Osteoblast (primary cell): Measurements from ENCODE around the gene ARMC12. TPM values are rescaled to one million over a fixed set of nuclear protein-coding genes. Genes with fewer than 3 reads are reported as not detected.
"Not testable (repeated sequence)": the region's sequence is repeated elsewhere in the genome, so short reads cannot be mapped to it uniquely, and the experiment has no call there.

Experiments
- DNase-seq: peaks from one replicate; pipeline ENCODE4 v3.0.0; 2011; ENCODE audit warnings: low spot score, mixed read lengths; ENCODE audit not compliant: insufficient read length; ENCODE audit errors: missing footprints
- H2AFZ ChIP-seq: 2 replicates; pipeline ENCODE4 v1.6.0; 2011; ENCODE audit warnings: mild to moderate bottlenecking, low read length
- H3K27ac ChIP-seq: 2 replicates; pipeline ENCODE4 v1.5.1; 2011; ENCODE audit warnings: mild to moderate bottlenecking, low read depth, low read length, moderate library complexity
- H3K27me3 ChIP-seq: 2 replicates; pipeline ENCODE4 v1.6.0; 2012; ENCODE audit warnings: mild to moderate bottlenecking, control low read depth, inconsistent platforms, low read length, moderate library complexity; ENCODE audit not compliant: insufficient read depth
- H3K36me3 ChIP-seq: 2 replicates; pipeline ENCODE4 v1.5.1; 2011; ENCODE audit warnings: mild to moderate bottlenecking, low read length, control low read depth, moderate library complexity; ENCODE audit not compliant: insufficient read depth
- H3K4me1 ChIP-seq: 2 replicates; pipeline ENCODE4 v1.5.1; 2011; ENCODE audit warnings: mild to moderate bottlenecking, low read length, control low read depth, moderate library complexity; ENCODE audit not compliant: insufficient read depth
- H3K4me2 ChIP-seq: 2 replicates; pipeline ENCODE4 v1.6.0; 2011; ENCODE audit warnings: mild to moderate bottlenecking, low read length; ENCODE audit not compliant: insufficient read depth
- H3K4me3 ChIP-seq: fragments of 200-600 bp; sonication (generic); 3 replicates; pipeline ENCODE4 v1.5.1; 2012; ENCODE audit warnings: mild to moderate bottlenecking, low read length, inconsistent platforms; ENCODE audit not compliant: insufficient read depth
- H3K79me2 ChIP-seq: 2 replicates; pipeline ENCODE4 v1.6.0; 2012; ENCODE audit warnings: mild to moderate bottlenecking, low read length, control low read depth, inconsistent platforms; ENCODE audit not compliant: insufficient read depth
- H3K9me3 ChIP-seq: 2 replicates; pipeline ENCODE4 v1.5.1; 2011; ENCODE audit warnings: low read depth, low read length, control low read depth
- H4K20me1 ChIP-seq: 2 replicates; pipeline ENCODE4 v1.6.0; 2012; ENCODE audit warnings: mild to moderate bottlenecking, low read length, control low read depth; ENCODE audit not compliant: insufficient read depth
- CTCF ChIP-seq: IDR thresholded peaks from 2 replicates; pipeline ENCODE4 v1.5.1; 2011; ENCODE audit warnings: mild to moderate bottlenecking, low read depth, low read length, moderate library complexity; ENCODE audit errors: extremely low read depth
- total RNA-seq: library from RNA; depleted of rRNA; stranded (reverse); fragments of >200 nt; gene quantifications from 2 replicates; pipeline ENCODE4 v1.2.3, GENCODE V29; 2012

ARMC12 gene
- 0.36 and 0.59 TPM in 2 replicates for total RNA-seq

DNA sequence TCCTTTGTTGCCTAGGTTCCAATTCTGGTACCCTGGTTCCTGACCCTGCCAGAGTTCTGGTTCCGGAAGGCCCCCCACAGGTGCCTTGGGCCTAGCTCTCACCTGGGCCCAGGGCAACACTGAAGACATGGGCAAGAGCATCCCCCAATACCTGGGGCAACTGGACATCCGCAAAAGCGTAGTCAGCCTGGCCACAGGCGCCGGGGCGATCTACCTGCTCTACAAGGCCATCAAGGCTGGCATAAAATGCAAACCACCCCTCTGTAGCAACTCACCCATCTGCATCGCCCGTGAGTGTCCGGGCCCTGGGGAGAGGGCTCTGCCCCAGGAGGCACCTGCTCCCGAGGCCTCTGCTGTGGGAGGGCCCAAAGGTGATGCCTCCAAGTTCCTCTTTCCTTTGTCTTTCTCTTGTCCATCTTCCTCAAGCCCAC, at the start of gene ARMC12:
Gene ARMC12 (plus strand): TSS at position 51 of the 431 bp plus-strand sequence. CDS start 77 bp downstream, at position 128.
- peak within 1 kb of the TSS; percentile 67 for H2AFZ ChIP-seq
- no peak within 1 kb of the TSS for H3K4me2 ChIP-seq
- H4K20me1 ChIP-seq, result no peaks in the 10 kb centered on the region
- no peak for DNase-seq
- H3K9me3 ChIP-seq, result no peaks in the 10 kb centered on the region
- TF ChIP-seq CTCF, result no peak
- H3K36me3 ChIP-seq, result no peaks in the 10 kb centered on the region
- H3K79me2 ChIP-seq, result no peaks in the 10 kb centered on the region
- H3K4me1 ChIP-seq, result peaks cover 7% of the 10 kb centered on the region
- no peak within 1 kb of the TSS for H3K4me3 ChIP-seq
- no peak within 1 kb of the TSS for H3K27ac ChIP-seq
- H3K27me3 ChIP-seq, result no peaks in the 10 kb centered on the region

DNA sequence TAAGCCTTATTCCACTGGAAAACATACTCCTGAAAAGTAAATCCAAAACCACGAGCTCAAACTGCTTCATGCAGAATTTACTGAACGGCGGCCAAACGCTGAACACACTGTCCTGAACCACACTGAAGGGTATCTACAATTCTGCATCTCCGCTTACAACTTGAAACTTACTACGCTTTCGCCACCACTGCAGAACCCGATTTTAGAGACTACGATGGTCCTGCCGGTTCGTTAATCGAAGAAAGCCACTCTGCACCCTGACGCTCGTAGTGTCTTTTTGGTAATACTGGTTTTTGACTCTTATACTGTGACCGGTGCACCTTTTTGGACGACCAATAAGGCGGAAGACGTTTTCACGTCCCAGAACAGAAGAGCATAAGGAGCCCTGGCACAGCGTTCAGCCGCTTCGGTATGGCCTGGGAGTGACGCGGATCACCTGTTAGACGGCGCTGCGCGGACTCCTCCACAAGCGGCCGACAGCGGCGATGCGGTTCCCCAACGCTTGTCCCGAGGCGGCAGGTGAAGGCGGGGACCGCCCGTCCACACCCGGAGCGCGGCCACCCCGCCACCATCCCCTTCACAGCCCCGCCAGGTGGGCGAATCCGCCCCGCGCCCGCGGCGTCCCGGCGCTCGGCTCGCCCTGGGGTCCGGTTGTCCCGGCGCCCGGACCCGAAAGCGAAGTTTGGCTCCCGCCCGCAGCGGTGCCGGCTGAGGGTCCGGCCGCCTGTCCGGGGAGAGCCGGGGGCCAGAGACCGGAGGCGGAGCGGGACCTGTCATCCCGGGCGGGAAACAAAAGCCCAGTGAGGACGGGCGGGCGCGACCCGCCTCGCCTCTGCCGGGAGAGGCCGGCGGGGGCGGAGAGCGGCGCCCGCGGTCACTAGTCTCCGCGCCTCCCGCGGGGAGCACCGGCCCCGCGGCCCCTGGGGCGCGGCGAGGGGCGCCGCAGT, 48.9 kb upstream of the ARMC12 start:
- H3K4me1 ChIP-seq, result peaks cover 5% of the 10 kb centered on the region
- H3K27me3 ChIP-seq, result no peaks in the 10 kb centered on the region
- H3K4me3 ChIP-seq, result peak overlapping the region; percentile 81
- H3K4me2 ChIP-seq, result peak overlapping the region; percentile 96
- TF ChIP-seq CTCF, result no peak
- DNase-seq, result peak; percentile 91
- peak overlapping the region; percentile 45 for H3K27ac ChIP-seq
- H3K9me3 ChIP-seq, result no peaks in the 10 kb centered on the region
- no peaks in the 10 kb centered on the region for H3K36me3 ChIP-seq
- H3K79me2 ChIP-seq, result peaks cover 31% of the 10 kb centered on the region
- no peaks in the 10 kb centered on the region for H4K20me1 ChIP-seq
- H2AFZ ChIP-seq, result peak overlapping the region; percentile 92

- H3K4me1 ChIP-seq, result peaks cover 5% of the 10 kb centered on the region
- H3K36me3 ChIP-seq, result no peaks in the 10 kb centered on the region
- DNase-seq, result peak; percentile 99
- H2AFZ ChIP-seq, result peak within 1 kb of the TSS; percentile 92
- H3K4me3 ChIP-seq, result peak within 1 kb of the TSS; percentile 81
- no peaks in the 10 kb centered on the region for H3K9me3 ChIP-seq
- H3K79me2 ChIP-seq, result peaks cover 31% of the 10 kb centered on the region
- H3K27ac ChIP-seq, result peak within 1 kb of the TSS; percentile 45
- TF ChIP-seq CTCF, result no peak
- H3K4me2 ChIP-seq, result peak within 1 kb of the TSS; percentile 96
- no peaks in the 10 kb centered on the region for H4K20me1 ChIP-seq
- H3K27me3 ChIP-seq, result no peaks in the 10 kb centered on the region
Observed at GRCh38 chr6:35688605-35689322, 48.1 kb upstream of the ARMC12 start, which contains the start of gene FKBP5. Gene FKBP5, minus strand, starts transcription at chr6:35688915. Its CDS starts 46,091 bp downstream, at chr6:35642824.

GRCh38 chr6:35690006-35690405, 46.8 kb upstream of the ARMC12 start:
- not testable (repeated sequence) for H3K27ac ChIP-seq, H3K36me3 ChIP-seq, H4K20me1 ChIP-seq, H2AFZ ChIP-seq, H3K27me3 ChIP-seq, H3K4me3 ChIP-seq, H3K4me2 ChIP-seq, H3K4me1 ChIP-seq, H3K9me3 ChIP-seq, DNase-seq
- peaks cover 23% of the 10 kb centered on the region for H3K79me2 ChIP-seq
